Upper lobe of left lung (tissue), 4 donors: ENCODE measurements around the gene FRMD3.

Source experiments
- CTCF ChIP-seq, 6 experiments: fragments of 450-650 bp in 4 of 6; fragments of 200-600 bp in 2 of 6; sonication (generic) in 2 of 6; IDR thresholded peaks; one replicate each; pipeline ENCODE4 v1.5.1; 2016 to 2019; ENCODE audit warnings: antibody characterized with exemption in 6 of 6
- EP300 ChIP-seq, 4 donors: sonication (generic); formaldehyde crosslinking; IDR thresholded peaks; one replicate each; pipeline ENCODE4 v1.5.1; 2017; ENCODE audit warnings: antibody characterized with exemption in 4 of 4, control low read depth in 2 of 4
- POLR2AphosphoS5 ChIP-seq, 2 donors: sonication (generic); formaldehyde crosslinking; IDR thresholded peaks; one replicate each; pipeline ENCODE4 v1.5.1; 2017; ENCODE audit warnings: antibody characterized with exemption in 2 of 2

- TF ChIP-seq POLR2AphosphoS5 (IDR thresholded peaks at IDR 0.05) (no peak), EP300 (IDR thresholded peaks at IDR 0.05) (no peak), CTCF (IDR thresholded peaks at IDR 0.05) (no peak)
Measured at GRCh38 chr9:83447351-83447750, 90.8 kb downstream of the FRMD3 start.
